A549 treated with RU486 at 1 μM for 4 hours (cell line): ENCODE results near the gene DUSP16. TPM values are rescaled to one million over a fixed set of nuclear protein-coding genes. Genes with fewer than 3 reads are reported as not detected.

Experiments used
- total RNA-seq: library from RNA; stranded (reverse); fragments of 200-300 nt; extraction: Qiagen RNA extraction; gene quantifications from 5 replicates; pipeline ENCODE4 v1.2.3, GENCODE V29; 2022; ENCODE audit warnings: low read depth

The DUSP16 gene
- 11.0 to 15.5 TPM (median 14.1 TPM) in 5 replicates for total RNA-seq

DNA sequence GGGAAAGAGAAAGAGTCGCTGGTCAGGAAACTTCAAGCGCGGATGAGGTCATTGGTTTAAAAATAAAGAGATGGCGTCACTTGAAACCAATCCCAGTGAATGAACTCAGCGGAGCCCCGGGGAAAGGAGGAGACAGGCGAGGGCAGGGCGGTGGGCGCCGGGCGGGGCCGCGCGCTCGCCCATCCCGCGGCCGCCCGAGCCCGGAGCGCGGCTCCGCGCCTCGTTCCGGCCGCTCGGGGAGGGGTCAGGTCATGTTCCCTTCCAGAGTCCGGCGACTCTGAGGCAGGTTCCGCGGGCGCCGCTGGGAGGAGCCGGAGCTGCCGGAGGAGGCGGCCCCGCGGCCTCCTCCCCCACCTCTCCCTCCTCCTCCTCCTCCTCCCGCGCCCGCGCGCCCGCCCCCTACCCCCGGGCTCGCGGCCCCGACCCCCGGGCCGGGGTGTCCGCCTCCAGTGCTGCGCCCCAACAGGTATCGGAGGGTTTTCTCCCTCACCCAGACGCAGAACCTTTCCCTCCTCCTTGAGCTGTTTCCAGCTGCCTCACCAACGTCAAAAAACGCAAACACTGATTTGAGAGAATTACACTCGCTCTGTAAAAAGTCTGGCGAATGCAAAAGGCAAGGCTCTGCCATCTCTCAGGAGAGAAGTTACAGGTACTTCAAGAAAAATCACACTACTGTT lies at the start of gene DUSP16:
DUSP16 (minus strand) TSS at position 279 of the 677 bp plus-strand sequence. CDS start 41,765 bp downstream, outside the sequence.

DNA sequence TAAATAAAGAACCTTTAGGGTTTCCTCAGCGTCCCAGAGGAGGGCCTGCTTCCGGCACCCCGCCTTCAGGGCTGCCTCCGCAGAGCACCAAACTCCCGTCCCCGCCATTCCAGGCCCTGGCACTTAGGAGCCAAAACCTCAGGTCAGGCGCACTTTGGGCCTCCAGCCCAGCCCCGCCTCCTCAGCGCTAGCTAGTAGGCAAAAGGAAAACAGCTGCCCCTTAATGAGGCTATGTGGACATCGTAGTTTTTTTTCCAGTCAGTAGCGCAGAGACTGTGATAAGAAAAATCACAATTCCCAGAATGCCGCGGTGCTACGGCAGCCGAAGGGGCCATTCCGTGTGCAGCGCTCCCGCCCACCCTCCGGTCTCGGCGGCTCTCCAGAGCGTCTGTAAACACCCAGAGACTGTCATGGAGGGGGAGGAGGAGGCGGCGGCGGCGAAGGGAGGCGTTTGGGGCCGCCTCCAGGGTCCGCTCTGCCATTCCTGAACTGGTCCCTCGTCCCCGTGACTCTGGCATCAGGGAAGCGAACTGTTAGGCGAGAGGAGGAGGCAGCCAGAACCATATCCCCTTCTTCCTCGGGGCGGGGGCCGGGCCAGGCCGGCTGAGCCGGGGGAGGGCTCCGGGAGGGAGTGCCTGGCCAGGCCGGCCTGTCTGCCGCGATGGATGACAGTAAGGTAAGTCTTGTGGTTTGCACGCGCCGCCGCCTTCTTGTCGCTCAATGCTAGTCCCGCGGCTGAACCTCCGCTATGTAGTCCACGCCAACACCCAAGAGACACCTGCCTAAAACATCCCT lies 49.0 kb upstream of the DUSP16 start, which contains the start of gene CREBL2:
CREBL2 (plus strand) TSS at position 365 of the 795 bp plus-strand sequence; CDS start at position 662, 297 bp downstream.

Other genes starting within 250 kb of the DUSP16 start
- 3.2 to 4.6 TPM (median 3.7 TPM) in 5 replicates for gene MANSC1, start 212.6 kb downstream of the DUSP16 start, total RNA-seq
- 8.6 to 10.8 TPM (median 9.5 TPM) in 5 replicates for gene BORCS5, start 205.8 kb downstream of the DUSP16 start, total RNA-seq
- 12.1 to 24.3 TPM (median 21.2 TPM) in 5 replicates for gene CREBL2, start 49.0 kb upstream of the DUSP16 start, total RNA-seq
- gene GPR19, start 133.3 kb upstream of the DUSP16 start, total RNA-seq, result 0.78 to 1.9 TPM (median 1.0 TPM) in 5 replicates
- 12.0 to 21.3 TPM (median 20.1 TPM) in 5 replicates for gene CDKN1B, start 154.5 kb upstream of the DUSP16 start, total RNA-seq
- gene APOLD1, start 222.8 kb upstream of the DUSP16 start, total RNA-seq, result 0.25 to 0.74 TPM (median 0.50 TPM) in 5 replicates